ENCODE measurements around the gene ADAMTS12. TPM values are rescaled to one million over a fixed set of nuclear protein-coding genes. Genes with fewer than 3 reads are reported as not detected.

Gene ADAMTS12
- total RNA-seq, 1 donor from 2014 or later = 28.7 TPM

DNA sequence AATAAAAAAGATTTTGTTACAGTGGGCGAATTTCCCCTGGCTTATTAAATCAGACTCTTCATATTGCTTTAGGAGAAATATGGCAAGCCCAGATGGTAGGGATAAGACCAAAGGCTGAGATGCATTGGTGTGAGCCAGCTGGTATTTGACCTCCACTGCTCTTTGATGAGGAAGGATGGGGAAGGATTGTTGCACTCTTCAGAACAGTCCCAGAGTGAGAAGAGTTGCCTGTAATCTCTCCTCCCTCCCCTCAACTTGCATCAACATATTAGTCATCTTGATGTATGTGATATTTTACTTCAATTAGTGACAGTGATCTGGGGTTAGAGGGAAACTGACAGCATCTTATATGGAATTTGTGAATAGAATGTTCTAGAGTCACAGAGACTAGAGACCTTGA lies 136.6 kb downstream of the ADAMTS12 start:
- DNase-seq = no peak

DNA sequence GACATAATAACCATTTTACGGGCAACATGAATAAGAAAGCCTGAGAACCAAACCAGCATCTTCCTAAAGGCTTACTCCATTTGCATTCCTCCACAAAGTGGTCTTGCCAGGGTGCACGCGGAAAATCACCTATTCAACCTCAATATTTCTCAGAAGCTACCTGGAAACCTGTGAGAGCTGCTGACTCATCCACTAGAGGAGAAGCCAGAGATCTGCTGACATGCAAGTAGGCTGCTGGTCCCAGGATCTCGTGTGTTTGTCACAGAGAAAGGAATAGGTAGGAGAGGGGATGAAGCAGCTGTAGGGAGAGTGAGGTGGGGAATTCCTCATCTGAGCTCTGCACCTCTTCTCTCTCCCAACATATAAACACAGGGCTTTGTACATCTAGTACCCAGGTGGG lies 138.1 kb downstream of the ADAMTS12 start:
- no peak for DNase-seq

DNA sequence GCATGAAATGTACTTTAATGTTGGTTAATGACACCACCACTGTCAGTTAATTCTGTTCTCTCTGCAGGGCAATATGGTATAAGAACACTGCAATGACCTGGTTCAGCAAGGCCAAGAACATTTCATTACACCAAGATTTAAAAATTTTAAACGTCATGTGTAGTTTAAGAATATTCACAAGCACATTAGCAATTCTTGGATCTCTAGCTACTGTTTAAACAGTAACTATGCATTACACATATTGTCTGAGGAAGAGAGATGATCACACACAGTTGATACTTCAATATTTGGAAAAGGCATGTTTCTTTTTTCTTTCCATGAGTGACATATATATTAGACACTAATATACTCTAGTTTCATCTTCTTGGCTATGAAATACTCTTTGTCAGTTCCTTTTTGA lies 143.0 kb downstream of the ADAMTS12 start:
- DNase-seq = no peak

DNA sequence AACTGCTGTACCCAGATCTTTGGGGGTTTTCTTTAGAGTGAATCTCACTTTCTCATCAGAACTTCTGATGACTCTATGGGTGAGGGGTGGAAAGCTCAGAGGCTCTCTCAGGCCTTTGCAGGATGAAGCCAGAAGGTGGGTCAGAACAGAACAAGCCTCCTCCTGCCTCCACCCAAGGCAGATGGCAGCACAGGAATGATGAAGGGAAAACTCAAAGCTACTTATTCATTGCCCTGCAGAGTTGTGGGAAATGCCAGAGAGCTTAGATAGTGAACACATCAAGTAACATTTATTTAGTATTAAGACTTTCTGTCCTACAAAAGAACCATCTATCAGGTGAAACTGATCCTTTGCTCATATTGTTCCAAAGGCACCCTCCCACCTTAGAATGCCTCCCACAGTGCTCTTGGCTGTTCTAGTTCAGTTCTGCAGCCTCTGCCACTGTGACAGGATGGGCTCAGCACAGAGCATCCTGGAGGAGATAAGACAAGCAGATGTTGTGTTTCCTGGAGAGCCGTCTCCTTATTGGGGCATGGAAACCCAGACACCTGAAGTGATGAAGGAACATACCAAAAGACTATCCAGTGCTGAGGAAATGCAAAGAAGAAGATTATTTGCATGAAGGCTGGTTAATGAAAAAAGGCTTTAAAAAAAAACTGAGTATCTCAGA lies 146.6 kb downstream of the ADAMTS12 start:
- DNase-seq = no peak

DNA sequence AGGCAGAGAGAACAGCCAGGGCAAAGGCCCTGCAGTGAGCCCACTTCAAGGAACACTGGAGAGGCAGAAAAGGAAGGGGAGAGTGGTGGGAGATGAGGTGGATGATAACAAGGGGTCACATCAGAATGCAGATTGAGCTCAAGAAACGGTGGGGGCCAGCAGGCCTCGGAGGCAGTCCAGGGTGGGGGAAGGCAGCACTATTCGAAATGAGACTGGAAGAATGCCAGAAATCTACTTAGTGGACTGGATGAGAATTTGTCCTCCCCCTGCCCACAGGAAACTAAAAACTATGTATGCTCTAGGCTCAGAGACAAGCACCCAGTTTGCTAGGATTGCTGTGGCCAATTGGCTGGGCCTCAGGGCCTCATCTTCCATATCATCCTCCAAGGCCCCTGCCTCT lies 148.7 kb downstream of the ADAMTS12 start:
- no peak for DNase-seq

DNA sequence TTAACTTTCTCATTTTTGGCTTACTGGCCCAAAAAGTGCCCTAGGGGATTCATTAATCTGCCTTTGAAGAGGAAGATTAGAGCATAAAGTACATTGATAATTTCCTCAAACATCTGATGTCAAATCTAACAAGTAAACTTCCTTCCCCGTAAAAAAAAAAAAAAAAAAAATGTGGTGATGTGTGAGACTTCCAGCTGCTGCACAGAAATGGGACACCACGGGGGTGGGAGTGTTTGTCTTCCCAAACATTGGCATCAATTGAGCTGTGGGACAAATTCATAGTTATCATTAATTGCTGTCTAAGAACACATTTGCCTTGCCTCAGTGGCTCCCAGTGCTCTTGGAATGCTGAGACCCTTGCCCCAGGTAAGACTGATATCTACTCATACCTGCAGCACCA lies 149.6 kb downstream of the ADAMTS12 start:
- DNase-seq = no peak

DNA sequence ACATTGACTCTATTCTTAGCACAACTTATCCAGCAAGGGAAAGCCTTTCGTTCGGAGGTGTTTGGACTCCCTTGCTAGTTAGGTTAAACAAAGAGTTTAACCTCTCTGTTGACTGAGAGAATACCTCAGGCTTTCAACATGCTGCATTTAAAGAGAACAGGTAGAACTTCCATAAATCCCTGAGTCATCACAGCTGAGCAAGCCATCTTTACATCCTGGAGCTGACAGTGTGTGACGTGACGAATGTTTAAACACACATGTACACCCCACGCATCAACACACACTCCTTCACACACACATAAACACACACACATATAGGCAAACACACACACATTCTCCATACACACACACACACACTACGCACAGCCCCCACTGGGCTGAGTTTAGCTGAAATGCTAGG lies 152.8 kb downstream of the ADAMTS12 start:
- peak; percentile 21 for DNase-seq

DNA sequence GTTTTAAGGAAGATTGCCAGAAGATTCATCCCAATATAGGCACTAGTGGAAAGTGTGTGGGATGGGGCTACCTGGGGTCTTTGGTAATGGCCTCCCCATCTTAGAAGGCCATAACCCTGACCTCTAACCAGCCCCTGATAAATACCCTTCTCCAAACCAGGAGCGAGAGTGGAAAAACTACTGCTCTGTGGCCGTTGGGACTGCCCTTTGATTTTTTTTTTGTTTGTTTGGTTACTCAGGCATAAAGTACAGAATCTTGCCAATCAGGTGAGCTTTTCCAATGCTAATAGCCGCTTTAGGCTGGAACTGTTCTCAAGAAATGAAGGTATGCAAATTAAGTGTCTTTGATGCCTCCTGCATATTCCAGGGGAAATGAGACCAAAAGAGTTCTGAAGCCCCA lies 153.7 kb downstream of the ADAMTS12 start:
- no peak for DNase-seq

DNA sequence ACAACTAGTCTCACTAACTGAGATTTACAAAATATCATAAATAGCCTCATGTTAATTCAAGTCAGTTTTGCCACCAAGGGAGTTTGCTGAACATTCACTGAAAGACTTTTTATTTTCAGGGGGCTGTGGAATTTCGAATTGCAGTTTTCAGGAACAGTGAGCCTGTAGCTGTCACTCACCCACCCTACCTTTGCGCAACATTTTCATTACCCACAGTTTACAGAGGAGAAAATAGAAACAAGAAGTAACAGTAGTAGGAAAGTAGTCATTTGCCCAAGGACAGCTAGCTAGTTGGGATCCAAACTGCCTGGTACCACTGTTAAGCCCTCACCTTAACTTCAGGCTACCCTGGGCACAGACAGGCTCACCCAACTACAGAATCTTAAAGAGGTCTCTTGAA lies 154.1 kb downstream of the ADAMTS12 start:
- DNase-seq = no peak

DNA sequence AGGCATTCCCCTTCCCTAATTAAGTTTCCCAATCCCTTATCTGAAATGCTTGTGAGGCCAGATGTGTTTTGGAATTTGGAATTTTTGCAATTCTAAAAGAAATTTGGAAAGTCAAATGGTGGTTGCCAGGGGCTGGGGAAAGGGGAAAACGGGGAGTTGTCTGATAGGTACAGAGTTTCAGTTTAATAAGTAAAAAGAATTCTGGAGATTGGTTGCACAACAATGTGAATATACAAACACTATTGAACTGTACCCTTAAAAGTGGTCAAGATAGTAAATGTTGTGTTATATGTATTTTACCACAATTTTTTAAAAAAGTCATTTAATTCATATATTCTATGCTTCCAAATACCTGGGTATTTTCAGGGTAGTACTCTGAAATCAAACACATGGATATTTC lies 154.5 kb downstream of the ADAMTS12 start:
- no peak for DNase-seq

DNA sequence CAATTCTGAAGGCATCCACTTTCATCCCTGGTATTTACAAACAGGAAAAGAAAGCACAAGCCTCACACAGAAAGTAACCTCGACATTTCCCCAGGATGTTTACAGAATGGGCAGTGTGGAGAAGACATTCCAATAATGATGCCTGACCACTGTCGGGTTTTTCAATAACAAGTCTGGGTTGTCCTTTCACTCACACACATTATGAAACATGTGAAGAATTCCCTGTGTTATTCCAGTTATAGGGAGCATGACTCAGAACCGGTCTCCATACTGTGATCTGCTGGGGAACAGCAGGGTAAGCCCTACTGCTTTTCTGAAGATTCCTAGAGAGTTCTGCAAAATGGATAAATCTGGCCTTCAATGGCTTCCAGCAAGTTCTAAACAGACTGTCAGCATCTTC lies 155.3 kb downstream of the ADAMTS12 start:
- no peak for DNase-seq

DNA sequence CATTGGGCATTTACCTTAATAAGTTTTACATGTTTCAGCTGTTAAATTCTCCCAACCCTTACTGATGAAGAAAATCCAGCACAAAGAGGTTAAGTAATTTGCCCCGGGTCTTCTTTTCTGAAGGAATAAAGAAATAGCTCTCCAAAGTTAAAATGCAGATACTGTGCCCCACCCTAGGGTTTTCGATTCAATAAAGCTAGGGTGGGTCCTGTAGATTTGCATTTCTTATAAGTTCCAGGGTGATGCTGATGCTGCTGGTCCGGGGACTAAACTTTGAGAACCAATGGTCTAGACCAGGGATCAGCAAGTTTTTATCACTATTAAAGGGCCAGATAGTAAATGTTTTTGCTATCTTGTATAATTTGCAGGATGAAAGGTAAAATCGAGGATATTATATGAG lies 156.7 kb downstream of the ADAMTS12 start:
- no peak for DNase-seq

DNA sequence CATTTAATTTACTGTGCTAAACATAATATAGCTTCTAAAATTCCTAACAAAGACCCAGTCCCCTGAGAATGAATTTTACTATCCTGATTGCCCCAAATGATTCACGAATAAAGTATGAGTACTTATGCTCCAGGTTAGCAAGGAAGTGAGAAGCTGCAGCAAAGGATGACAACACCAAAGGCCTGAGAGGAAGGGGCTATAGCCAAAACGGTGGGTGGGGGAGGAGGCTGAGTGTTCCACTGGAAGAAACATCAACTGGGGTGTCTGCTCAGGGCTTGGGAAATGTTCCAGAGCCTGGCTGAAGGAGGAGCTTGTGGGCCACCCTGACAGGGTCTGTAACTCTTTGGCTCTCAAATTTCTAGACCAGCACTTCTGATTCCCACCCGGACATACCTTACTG lies 157.3 kb downstream of the ADAMTS12 start:
- DNase-seq = peak; percentile 76

DNA sequence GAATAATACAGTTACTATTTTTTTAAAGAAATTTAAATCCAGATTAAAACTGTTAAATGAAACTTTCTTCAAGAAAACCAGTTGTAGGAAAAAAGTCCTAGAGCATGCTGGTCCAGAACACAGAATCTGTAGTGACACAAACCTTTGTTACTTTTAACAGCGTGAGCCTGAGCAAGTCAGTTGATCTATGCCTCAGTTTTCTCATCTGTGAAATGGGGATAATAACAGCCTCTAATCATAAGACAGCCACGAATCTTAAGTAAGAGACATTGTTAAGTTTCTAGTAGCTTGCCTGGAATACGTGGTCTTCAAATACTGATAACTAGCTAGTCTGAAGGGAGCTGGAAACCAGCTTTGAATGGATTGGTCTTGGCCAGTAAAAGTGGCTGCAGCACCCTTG lies 158.6 kb downstream of the ADAMTS12 start:
- DNase-seq = no peak

DNA sequence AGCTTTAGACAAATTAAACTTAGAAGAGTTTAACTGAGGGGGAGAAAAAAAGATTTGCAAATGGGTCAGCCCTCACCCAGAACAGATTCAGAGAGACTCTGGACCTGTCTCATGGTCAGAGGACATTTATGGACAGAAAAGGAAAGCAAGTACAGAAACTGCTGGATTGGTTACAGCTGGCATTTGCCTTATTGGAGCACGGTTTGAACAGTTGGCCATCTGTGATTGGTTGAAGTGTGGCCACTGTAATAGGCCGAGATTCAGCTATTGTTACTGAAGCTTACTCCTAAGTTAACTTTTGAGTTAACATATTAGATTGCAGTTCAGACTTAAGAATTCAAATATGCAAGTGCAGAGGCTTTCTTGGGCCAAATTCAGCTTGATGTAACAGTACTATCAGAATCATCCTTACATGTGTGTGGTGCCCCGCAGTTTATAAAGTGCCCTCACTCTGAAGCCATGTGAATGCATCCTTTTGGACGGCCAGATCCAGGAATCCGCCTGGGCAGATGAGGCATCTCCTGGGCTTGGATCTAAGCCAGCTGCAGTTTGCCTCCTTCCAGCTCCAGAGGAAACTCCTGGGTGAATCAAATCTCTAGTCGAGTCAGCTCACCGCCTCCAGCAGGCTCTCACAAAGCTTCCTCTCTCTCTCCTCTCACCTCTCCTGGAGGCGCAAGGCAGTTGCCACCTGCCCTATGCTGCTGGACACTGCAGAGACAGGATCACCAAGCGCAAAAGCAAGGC lies 165.2 kb downstream of the ADAMTS12 start:
- peak; percentile 24 for DNase-seq

DNA sequence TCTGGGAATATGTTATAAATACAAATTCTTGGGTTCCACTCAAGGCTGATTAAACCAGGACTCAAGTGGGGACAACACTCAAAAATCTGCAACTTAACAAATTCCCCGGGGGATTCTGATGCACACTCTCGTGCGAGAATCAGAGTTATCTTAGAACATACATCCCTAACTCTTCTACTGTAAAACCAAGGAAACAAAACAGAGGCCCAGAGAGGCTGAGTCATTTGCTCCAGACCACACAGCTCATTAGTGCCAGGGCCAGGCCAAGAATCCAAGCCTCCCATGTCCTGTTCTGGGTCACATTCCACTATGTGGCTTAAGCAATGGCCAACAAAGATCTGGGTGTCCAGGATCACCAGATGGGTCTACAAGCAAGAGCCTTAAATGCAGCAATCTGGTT lies 166.0 kb downstream of the ADAMTS12 start:
- no peak for DNase-seq

DNA sequence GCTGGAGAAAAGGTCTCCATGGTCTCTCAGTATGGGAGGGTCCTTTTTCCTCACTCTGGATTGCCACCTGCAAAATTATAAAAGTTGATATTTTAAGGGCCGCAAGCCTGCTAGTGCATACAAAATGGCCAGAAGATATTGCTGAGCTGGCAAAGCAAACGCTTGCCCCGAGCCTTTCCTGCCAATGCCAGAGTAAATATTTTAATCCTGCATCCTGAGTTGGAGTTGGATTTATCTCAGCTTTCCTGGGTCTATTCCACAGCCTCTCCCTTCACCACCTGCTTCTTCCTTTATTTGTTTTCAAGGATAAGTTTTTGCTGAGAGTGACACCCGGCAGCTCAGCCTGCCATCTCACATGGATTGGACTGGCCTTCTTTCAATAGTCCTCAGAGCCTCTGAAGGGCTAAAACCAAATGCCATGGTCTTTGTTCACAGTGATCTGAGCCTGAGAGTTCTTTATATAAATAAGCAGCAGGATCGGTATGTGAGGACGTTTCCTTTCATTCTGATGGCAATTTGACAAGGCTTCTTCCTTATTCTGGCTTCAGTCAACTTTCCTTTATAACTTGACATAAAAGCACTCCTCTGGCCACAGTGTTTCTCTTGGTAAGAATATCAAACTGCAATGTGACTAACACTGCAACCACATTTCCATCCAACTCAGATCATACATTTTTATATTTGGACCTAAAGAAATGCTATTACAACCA lies 170.1 kb downstream of the ADAMTS12 start:
- DNase-seq = peak; percentile 50

DNA sequence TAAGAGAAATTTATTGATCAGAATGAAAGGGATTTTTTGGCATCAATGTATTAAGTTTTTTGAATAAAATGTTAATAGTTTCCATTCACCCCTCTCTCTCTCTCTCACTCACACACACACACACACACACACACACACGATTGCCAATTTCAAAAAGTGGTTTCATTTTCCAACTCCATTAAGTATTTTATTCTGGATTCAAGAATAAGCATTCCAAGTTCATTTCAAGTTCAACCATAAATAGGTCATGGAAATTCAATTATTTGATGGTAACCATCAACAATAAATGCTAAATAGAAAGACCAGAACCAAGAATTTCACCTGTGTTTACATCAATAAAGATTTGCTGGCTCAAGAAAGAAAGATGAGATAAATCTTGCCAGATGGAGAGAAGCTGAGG lies 171.6 kb downstream of the ADAMTS12 start:
- peak; percentile 22 for DNase-seq

DNA sequence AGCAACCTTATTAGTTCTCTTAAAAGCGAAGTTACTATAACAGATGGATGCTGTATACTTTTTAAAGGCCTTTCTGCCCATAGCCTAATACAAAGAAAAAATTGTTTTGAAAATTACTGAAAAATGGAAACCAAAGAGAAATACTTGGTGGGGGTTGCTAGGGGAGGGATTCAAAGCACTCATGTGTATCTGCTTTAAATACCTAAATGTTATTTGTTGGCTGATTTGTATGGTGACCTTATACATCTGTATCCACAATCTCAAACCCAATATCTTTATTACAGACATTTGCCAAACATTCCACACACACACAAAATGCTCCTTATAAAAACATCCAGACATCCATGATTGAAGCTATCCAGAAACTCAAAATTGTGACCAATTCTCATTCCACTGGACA lies 172.0 kb downstream of the ADAMTS12 start:
- no peak for DNase-seq

DNA sequence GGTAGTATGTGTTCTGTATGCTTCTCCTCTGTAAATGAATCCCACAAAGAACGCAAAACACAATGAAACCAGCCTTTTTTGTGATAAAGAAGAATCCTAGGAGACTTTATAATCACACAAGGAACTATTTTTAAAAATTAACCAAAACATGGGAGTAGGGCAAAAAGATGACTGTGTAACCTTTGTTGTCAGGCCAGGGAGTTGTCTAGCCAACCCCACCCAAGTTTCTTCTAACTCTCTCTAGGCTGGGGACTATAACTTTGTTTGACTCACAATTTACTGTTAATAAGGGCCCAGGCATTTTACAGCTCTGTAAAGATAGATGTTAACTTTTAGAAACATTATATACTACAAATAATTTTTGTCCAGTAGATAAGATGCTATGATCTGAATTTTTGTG lies 176.1 kb downstream of the ADAMTS12 start:
- DNase-seq = no peak

DNA sequence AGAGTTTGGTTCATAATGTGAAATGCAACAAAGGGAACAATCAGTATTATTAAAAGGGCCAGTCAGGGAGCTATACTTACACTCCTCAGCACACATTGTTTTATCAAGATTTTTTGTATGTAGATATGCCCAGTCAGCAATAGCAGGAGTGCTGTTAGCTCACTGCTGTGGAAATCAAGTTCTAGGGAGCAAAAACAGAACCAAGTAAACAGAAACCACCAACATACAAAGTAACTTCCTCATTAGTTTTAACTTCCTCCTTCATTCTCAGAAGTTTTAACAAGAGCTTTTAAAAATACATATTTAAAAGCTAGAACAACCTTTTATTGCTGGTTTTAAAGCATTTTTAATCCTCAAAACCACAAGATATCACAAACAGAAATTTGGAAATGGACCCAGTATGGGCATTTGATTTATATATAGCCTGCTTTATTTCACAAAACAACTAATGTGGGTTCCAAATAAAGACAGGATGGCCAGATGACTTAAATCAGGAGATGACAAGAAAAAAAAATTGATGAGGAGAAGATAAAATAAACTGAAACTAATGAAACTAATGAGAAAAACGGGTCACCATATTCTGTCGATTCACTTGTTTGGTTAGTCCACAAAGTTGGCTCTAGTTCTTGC lies 178.5 kb downstream of the ADAMTS12 start:
- no peak for DNase-seq

DNA sequence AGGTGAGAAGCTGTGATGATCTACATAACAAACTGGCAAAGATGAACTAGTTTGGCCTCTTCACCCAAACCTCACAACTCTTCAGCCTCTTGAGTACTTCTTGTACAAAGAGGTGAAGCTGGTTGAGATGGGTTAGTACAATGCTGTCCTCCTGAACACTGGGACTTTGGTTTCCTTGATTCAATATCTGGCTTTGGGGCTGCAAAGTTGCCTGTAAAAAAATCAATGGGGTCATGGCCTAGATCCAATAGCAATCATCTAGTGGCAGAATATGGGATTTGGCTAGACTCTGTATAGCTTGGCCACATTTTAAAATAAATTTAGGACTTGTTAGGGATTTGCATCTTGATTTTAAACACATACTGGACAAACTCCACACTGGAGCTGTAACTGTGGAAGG lies 179.1 kb downstream of the ADAMTS12 start:
- no peak for DNase-seq

DNA sequence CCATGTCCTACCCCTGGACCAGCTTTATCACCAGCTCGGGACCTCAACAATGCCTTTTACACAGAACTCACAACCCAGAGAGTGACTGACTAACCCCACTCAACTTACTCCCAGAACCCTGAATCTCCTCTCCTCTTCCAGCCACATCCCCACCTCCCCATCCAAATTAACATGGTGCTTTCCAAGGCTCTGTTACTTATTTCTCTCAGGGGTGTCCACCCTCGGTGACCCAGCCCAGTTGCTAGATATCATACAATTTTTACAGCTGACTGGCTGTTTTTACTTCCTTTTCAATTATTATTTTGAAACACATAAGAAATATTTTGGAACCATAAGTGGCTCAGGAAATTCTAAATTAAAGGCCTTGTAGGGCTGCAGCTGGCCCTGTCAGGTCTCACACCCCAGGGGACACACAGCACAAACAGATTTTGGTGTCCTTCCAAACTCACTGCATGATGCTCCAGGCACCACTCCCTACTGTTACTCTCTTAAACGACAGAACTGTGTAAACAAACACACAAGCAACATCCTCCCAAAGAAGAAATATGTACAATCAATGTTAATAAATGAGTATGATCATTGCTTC lies 180.6 kb downstream of the ADAMTS12 start:
- peak; percentile 52 for DNase-seq

Measured in tongue (tissue), 2 donors.